Liver (tissue), 9 donors: ENCODE data around the gene SLC24A3. TPM values are rescaled to one million over a fixed set of nuclear protein-coding genes. Genes with fewer than 3 reads are reported as not detected.

Experiments used
- DNase-seq: peaks from one replicate; pipeline ENCODE4 v3.0.0-alpha.2; 2017; ENCODE audit warnings: low spot score
- H3K27ac ChIP-seq, 2 donors: one replicate each; pipeline ENCODE4 v1.7.0; 2013; ENCODE audit warnings: inconsistent platforms in 2 of 2, low read length in 2 of 2, control low read depth in 1 of 2, low read depth in 1 of 2, mild to moderate bottlenecking in 1 of 2
- H3K27me3 ChIP-seq, 4 donors: one replicate each; pipeline versions ENCODE4 v1.6.1 to v1.7.0; 2013; ENCODE audit warnings: low read length in 3 of 4, inconsistent platforms in 1 of 4, mild to moderate bottlenecking in 1 of 4, moderate library complexity in 1 of 4; ENCODE audit not compliant: control insufficient read depth in 4 of 4, insufficient read depth in 4 of 4
- H3K36me3 ChIP-seq, 4 donors: one replicate each; pipeline versions ENCODE4 v1.6.1 to v1.7.0; 2013; ENCODE audit warnings: low read length in 3 of 4, mild to moderate bottlenecking in 3 of 4, low read depth in 1 of 4, moderate library complexity in 1 of 4; ENCODE audit not compliant: control insufficient read depth in 4 of 4, insufficient read depth in 3 of 4
- H3K4me1 ChIP-seq, 4 donors: one replicate each; pipeline versions ENCODE4 v1.6.1 to v1.7.0; 2013; ENCODE audit warnings: low read length in 3 of 4, mild to moderate bottlenecking in 3 of 4, moderate library complexity in 1 of 4; ENCODE audit not compliant: control insufficient read depth in 4 of 4, insufficient read depth in 4 of 4
- H3K4me3 ChIP-seq, 3 donors: one replicate each; pipeline versions ENCODE4 v1.6.1 to v1.7.0; 2013; ENCODE audit warnings: low read length in 3 of 3, control low read depth in 1 of 3, low read depth in 1 of 3, mild to moderate bottlenecking in 1 of 3
- H3K9ac ChIP-seq, 2 donors: one replicate each; pipeline ENCODE4 v1.7.0; 2013; ENCODE audit warnings: low read length in 2 of 2, mild to moderate bottlenecking in 2 of 2, moderate library complexity in 2 of 2, control low read depth in 1 of 2, low read depth in 1 of 2
- H3K9me3 ChIP-seq, 4 donors: one replicate each; pipeline versions ENCODE4 v1.6.1 to v1.7.0; 2013; ENCODE audit warnings: low read length in 3 of 4; ENCODE audit not compliant: control insufficient read depth in 4 of 4
- EGR1 ChIP-seq, 2 donors: IDR thresholded peaks; 2 replicates each; pipeline ENCODE4 v1.6.1; 2016 to 2018; ENCODE audit warnings: antibody characterized with exemption in 2 of 2, low read depth in 2 of 2
- HNF4A ChIP-seq, 2 donors: conservative IDR thresholded peaks; 2 replicates each; pipeline ENCODE4 v1.6.1; 2016; ENCODE audit warnings: antibody characterized with exemption in 2 of 2, mild to moderate bottlenecking in 2 of 2
- NR2F2 ChIP-seq: IDR thresholded peaks from 2 replicates; pipeline ENCODE4 v1.6.1; 2016; ENCODE audit warnings: antibody characterized with exemption
- RAD21 ChIP-seq, 2 donors: IDR thresholded peaks; 2 replicates each; pipeline ENCODE4 v1.6.1; 2016; ENCODE audit warnings: antibody characterized with exemption in 2 of 2, mild to moderate bottlenecking in 2 of 2
- SP1 ChIP-seq: IDR thresholded peaks from 2 replicates; pipeline ENCODE4 v1.6.1; 2018; ENCODE audit warnings: antibody characterized with exemption, mild to moderate bottlenecking
- TAF1 ChIP-seq: conservative IDR thresholded peaks from 2 replicates; pipeline ENCODE4 v1.6.1; 2016; ENCODE audit warnings: antibody characterized with exemption, mild to moderate bottlenecking
- YY1 ChIP-seq: IDR thresholded peaks from 2 replicates; pipeline ENCODE4 v1.6.1; 2016; ENCODE audit warnings: antibody characterized with exemption, mild to moderate bottlenecking
- WGBS: extraction: QIAGEN DNeasy Blood & Tissue Kit; methylation state at CpG from one replicate; pipeline ENCODE4 v1.1.7; 2013; 5-methylcytosine and 5-hydroxymethylcytosine counted together
- polyA plus RNA-seq, 2 donors: library from polyadenylated mRNA; stranded (reverse) in 1 of 2; unstranded in 1 of 2; fragments of 200-250 nt in 1 of 2; fragments of >200 nt in 1 of 2; fragmentation: Nextera tagmentation in 1 of 2; extraction: Ambion mirVana in 1 of 2; gene quantifications; one replicate each; pipeline versions ENCODE4 v1.2.1 to v1.2.3, GENCODE V29; 2013 to 2015
- total RNA-seq, 2 donors: library from RNA; depleted of rRNA; stranded (reverse); fragments of >200 nt; gene quantifications; one replicate each; pipeline ENCODE4 v1.2.3, GENCODE V29; 2014
- TF ChIP-seq, protein P1 (sequence below): IDR thresholded peaks from 2 replicates; pipeline ENCODE4 v1.6.1; 2016; ENCODE audit warnings: antibody characterized with exemption, mild to moderate bottlenecking
- TF ChIP-seq, protein P2 (sequence below): IDR thresholded peaks from 2 replicates; pipeline ENCODE4 v1.6.1; 2016; ENCODE audit warnings: antibody characterized with exemption
- donor health status: healthy.
- donor health status: healthy.
- donor health status: healthy.
- donor health status: healthy.
- donor health status: healthy.

The SLC24A3 gene
- total and polyA plus RNA-seq, 4 donors: 0.28 to 1.8 (median 0.46) TPM

DNA sequence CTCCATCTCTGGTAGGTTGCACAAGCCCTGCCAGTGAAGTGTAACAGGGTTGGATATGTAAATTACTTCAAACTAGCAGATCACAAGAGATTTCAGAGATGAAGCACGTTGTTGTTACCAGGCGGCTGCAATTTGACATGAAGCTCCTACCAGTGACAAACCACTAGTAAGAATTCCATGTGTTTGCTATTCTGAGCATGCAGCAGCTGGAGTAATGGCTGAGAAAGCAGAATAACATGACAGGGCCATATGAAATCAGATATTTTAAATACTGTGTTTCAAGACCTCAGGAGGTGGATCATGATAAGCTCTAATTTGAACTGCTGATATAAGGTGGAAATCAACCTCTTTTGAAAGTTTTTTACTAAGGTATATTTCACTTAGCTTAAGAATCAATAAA lies 557.1 kb downstream of the SLC24A3 start (continued):
- TF ChIP-seq EGR1 (IDR thresholded peaks at IDR 0.05; ENCODE audit: low read depth in 2 of 2) (no peak), RAD21 (IDR thresholded peaks at IDR 0.05) (no peak)
- TF ChIP-seq, protein P1, sequence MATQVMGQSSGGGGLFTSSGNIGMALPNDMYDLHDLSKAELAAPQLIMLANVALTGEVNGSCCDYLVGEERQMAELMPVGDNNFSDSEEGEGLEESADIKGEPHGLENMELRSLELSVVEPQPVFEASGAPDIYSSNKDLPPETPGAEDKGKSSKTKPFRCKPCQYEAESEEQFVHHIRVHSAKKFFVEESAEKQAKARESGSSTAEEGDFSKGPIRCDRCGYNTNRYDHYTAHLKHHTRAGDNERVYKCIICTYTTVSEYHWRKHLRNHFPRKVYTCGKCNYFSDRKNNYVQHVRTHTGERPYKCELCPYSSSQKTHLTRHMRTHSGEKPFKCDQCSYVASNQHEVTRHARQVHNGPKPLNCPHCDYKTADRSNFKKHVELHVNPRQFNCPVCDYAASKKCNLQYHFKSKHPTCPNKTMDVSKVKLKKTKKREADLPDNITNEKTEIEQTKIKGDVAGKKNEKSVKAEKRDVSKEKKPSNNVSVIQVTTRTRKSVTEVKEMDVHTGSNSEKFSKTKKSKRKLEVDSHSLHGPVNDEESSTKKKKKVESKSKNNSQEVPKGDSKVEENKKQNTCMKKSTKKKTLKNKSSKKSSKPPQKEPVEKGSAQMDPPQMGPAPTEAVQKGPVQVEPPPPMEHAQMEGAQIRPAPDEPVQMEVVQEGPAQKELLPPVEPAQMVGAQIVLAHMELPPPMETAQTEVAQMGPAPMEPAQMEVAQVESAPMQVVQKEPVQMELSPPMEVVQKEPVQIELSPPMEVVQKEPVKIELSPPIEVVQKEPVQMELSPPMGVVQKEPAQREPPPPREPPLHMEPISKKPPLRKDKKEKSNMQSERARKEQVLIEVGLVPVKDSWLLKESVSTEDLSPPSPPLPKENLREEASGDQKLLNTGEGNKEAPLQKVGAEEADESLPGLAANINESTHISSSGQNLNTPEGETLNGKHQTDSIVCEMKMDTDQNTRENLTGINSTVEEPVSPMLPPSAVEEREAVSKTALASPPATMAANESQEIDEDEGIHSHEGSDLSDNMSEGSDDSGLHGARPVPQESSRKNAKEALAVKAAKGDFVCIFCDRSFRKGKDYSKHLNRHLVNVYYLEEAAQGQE: no peak

DNA sequence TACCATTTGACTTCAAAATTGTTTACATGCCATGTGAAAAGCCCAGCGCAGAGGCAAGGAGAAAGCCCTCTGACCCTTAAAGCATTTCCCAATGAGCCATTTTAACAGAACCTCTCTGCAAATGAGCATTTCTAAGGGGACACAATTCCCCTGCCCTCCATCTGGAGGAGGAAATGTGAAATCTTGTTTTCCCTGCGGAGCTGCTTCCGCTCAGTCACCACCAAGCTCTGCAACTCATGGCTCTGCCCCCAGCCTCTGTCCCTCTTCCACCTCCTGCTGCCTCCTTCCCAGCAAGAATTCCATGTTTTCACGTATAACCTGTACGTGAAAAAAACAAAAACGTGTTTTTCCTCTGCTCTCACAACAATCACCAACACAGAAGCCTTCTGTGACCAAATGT lies 557.9 kb downstream of the SLC24A3 start:
- Histone ChIP-seq H3K27me3 (no peaks in the 10 kb centered on the region), H3K9ac (no peak overlapping the region), H3K36me3 (no peaks in the 10 kb centered on the region), H3K4me3 (no peak overlapping the region), H3K27ac (no peak overlapping the region), H3K4me1 (peaks cover 0 to 2% (median under 1%) of the 10 kb centered on the region in 4 donors), H3K9me3 (no peaks in the 10 kb centered on the region)
- TF ChIP-seq TAF1: no peak
- peak; percentile 33 for TF ChIP-seq NR2F2
- DNase-seq: no peak
- WGBS: 68% methylated on average over 6 of the region's 6 CpGs

DNA sequence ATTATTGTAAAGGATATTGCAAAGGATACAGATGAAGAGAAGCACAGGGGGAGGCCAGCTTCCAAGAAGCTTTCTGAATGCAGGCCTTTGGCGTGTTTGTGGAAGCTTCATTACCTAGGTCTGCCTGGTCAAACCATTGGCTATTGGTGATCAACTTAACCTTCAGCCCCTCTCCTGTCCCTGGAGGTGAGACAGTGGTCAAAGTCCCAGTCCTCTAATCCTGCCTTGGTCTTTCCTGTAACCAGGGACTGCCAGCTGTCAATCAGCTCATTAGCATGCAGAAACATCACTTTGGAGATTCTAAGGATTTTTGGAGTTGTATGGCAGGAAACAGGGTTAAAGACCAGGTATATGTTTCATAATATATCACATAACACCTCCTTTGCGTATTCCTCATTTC lies 558.6 kb downstream of the SLC24A3 start:
- peak; percentile 22 to 64 for TF ChIP-seq HNF4A (conservative IDR thresholded peaks at IDR 0.05)
- TF ChIP-seq, protein P2, sequence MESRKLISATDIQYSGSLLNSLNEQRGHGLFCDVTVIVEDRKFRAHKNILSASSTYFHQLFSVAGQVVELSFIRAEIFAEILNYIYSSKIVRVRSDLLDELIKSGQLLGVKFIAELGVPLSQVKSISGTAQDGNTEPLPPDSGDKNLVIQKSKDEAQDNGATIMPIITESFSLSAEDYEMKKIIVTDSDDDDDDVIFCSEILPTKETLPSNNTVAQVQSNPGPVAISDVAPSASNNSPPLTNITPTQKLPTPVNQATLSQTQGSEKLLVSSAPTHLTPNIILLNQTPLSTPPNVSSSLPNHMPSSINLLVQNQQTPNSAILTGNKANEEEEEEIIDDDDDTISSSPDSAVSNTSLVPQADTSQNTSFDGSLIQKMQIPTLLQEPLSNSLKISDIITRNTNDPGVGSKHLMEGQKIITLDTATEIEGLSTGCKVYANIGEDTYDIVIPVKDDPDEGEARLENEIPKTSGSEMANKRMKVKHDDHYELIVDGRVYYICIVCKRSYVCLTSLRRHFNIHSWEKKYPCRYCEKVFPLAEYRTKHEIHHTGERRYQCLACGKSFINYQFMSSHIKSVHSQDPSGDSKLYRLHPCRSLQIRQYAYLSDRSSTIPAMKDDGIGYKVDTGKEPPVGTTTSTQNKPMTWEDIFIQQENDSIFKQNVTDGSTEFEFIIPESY: no peak
- TF ChIP-seq EGR1 (IDR thresholded peaks at IDR 0.05; ENCODE audit: low read depth in 2 of 2): no peak
- no peak for TF ChIP-seq YY1
- TF ChIP-seq SP1: no peak

More for the DNA sequence above, 558.6 kb downstream of the SLC24A3 start:
- peaks cover 0 to 3% (median 1%) of the 10 kb centered on the region in 4 donors for H3K4me1 ChIP-seq
- WGBS: 88% methylated on average over 2 of the region's 2 CpGs
- no peak overlapping the region for H3K9ac ChIP-seq
- no peaks in the 10 kb centered on the region for H3K36me3 ChIP-seq
- H3K27me3 ChIP-seq: no peaks in the 10 kb centered on the region
- no peaks in the 10 kb centered on the region for H3K9me3 ChIP-seq
- H3K4me3 ChIP-seq: no peak overlapping the region
- H3K27ac ChIP-seq: no peak overlapping the region
- DNase-seq: no peak
